Kidney epithelial cell (primary cell): ENCODE data around the gene PPIP5K2. TPM values are rescaled to one million over a fixed set of nuclear protein-coding genes. Genes with fewer than 3 reads are reported as not detected.

Experiments
- DNase-seq: peaks from one replicate; pipeline ENCODE4 v3.0.0-alpha.2; 2010; ENCODE audit warnings: low read depth
- H3K27me3 ChIP-seq: 2 replicates; pipeline ENCODE4 v1.6.0; 2011; ENCODE audit warnings: low read length; ENCODE audit not compliant: control insufficient read depth, insufficient read depth
- H3K36me3 ChIP-seq: 2 replicates; pipeline ENCODE4 v1.5.1; 2011; ENCODE audit warnings: low read length; ENCODE audit not compliant: control insufficient read depth, insufficient read depth
- H3K4me3 ChIP-seq: 2 replicates; pipeline ENCODE4 v1.5.1; 2011; ENCODE audit warnings: low read depth, mild to moderate bottlenecking, control low read depth, low read length
- total RNA-seq: library from RNA; depleted of rRNA; stranded (reverse); fragments of >200 nt; gene quantifications from 2 replicates; pipeline ENCODE4 v1.2.3, GENCODE V29; 2015
- TF ChIP-seq, protein P1 (sequence below): IDR thresholded peaks from 2 replicates; pipeline ENCODE4 v1.5.1; 2011; ENCODE audit warnings: mild to moderate bottlenecking, moderate library complexity, low read length, control low read depth, inconsistent platforms; ENCODE audit not compliant: insufficient read depth, poor library complexity, severe bottlenecking

PPIP5K2 gene
- total RNA-seq, 1 donor from 2014 or later, result 49.9 TPM

DNA sequence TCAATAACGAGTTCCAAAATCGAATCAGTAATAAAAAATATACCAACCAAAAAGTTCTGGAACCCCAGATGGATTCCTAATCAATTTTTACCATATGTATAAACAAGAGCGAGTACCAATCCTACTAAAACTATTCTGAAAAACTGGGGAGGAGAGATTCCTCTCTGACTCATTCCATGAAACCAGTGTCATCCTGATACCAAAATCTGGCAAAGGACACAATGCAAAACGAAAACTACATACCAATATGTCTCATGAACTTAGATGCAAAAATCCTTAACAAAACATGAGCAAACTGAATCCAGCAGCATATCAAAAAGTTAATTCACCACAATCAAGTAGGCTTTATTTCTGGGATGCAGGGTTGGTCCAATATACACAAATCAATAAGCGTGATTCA lies 108.0 kb downstream of the PPIP5K2 start:
- no peaks in the 10 kb centered on the region for H3K36me3 ChIP-seq
- DNase-seq, result no peak
- no peaks in the 10 kb centered on the region for H3K27me3 ChIP-seq
- TF ChIP-seq, protein P1, sequence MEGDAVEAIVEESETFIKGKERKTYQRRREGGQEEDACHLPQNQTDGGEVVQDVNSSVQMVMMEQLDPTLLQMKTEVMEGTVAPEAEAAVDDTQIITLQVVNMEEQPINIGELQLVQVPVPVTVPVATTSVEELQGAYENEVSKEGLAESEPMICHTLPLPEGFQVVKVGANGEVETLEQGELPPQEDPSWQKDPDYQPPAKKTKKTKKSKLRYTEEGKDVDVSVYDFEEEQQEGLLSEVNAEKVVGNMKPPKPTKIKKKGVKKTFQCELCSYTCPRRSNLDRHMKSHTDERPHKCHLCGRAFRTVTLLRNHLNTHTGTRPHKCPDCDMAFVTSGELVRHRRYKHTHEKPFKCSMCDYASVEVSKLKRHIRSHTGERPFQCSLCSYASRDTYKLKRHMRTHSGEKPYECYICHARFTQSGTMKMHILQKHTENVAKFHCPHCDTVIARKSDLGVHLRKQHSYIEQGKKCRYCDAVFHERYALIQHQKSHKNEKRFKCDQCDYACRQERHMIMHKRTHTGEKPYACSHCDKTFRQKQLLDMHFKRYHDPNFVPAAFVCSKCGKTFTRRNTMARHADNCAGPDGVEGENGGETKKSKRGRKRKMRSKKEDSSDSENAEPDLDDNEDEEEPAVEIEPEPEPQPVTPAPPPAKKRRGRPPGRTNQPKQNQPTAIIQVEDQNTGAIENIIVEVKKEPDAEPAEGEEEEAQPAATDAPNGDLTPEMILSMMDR, result no peak
- no peak overlapping the region for H3K4me3 ChIP-seq

DNA sequence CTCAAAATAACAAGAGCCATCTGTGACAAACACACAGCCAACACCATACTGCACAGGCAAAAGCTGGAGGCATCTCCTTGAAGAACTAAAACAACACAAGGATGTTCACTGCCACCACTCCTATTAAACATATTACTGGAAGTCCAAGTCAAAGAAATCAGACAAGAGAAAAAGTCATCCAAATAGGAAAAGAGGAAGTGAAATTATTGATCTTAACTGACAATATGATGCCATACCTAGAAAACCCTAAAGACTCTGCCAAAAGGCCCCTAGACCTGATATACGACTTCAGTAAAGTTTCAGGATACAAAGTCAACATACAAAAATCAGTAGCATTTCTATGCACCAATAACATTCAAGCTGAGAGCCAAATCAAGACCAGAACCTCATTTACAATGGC lies 108.5 kb downstream of the PPIP5K2 start:
- TF ChIP-seq, protein P1, result no peak
- Histone ChIP-seq H3K27me3 (no peaks in the 10 kb centered on the region), H3K4me3 (no peak overlapping the region), H3K36me3 (no peaks in the 10 kb centered on the region)
- DNase-seq, result no peak

DNA sequence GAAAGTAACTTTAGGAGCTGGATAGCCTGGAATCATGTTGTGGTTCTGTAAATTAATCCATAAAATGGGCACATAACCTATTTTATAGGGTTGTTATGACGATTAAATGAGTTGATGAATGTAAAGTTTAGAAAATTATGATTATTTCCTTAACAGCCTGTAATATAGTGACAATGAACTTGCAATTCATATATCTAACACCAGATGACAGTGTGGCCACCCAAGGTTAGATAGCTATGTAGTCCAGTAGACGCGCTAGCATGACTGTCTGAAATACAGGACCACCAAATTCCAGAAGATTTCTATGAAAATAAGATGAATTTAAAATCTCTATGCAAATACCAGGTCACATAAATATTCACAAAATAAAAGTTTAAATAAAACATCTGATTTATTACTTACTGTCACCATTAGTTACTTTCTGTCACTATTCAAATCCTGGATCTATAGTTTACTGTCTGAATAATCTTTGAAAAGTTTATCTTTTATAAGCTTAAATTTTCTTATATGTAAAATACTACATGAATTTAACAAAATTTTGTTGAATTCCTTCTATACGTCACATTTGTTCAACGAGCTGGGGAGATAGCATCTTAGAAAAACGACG lies 112.4 kb downstream of the PPIP5K2 start:
- no peaks in the 10 kb centered on the region for H3K27me3 ChIP-seq
- TF ChIP-seq, protein P1, result peak; percentile 79
- DNase-seq, result no peak
- no peak overlapping the region for H3K4me3 ChIP-seq
- no peaks in the 10 kb centered on the region for H3K36me3 ChIP-seq

DNA sequence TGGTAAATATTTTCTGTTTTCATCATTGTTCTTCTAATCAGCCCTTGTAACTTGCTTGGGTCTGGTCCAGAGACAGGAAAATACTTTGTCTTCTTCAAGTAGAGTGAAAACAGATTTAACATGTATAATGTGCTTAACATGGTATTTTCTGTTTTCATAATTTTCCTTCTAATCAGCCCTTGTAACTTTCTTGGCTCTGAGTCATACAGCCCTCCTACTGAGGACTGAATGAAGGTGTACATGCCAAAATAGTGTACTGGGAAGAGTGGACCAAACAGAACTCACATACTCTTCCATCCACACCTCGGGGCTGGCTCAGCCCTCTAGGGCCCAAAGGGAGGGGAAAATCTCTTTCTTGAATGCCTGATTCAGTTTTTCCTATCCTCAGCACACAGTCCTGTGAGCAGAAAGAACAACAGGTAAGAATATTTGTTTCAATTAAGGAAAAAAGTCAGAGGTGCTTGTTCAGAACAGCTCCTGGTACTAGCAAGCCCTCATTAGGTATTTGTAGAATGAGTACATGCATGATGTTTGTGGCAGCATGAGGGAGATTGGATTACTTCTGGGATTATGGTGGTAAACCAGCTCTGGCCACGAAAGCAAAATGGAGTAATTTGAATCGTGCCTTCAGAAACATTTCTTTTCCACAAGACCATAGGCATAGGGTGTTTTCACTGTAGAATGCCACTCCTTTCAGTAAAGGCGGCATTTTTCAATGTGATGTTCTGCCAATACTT lies 114.3 kb downstream of the PPIP5K2 start:
- Histone ChIP-seq H3K4me3 (no peak overlapping the region), H3K36me3 (no peaks in the 10 kb centered on the region), H3K27me3 (no peaks in the 10 kb centered on the region)
- TF ChIP-seq, protein P1, result no peak
- no peak for DNase-seq

DNA sequence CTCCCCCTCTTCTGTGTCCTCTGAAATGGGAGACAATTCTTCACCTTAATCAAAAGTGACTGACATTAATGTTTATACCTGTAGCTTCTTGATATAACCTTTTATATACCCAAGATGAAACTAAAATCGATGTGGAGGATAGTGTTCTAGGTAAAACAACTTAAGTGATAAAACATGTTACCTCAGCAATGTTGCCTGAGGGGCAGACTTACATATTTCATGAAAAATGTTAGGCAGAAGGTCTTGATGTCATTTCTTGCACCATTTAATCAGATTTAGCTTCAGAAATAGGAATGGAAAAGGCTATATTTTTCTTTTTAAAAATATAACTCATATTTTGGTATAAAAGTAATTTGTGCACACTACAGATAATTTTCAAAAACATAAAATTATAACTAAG lies 115.8 kb downstream of the PPIP5K2 start:
- TF ChIP-seq, protein P1, result no peak
- H3K36me3 ChIP-seq, result no peaks in the 10 kb centered on the region
- no peak overlapping the region for H3K4me3 ChIP-seq
- no peaks in the 10 kb centered on the region for H3K27me3 ChIP-seq
- DNase-seq, result no peak

DNA sequence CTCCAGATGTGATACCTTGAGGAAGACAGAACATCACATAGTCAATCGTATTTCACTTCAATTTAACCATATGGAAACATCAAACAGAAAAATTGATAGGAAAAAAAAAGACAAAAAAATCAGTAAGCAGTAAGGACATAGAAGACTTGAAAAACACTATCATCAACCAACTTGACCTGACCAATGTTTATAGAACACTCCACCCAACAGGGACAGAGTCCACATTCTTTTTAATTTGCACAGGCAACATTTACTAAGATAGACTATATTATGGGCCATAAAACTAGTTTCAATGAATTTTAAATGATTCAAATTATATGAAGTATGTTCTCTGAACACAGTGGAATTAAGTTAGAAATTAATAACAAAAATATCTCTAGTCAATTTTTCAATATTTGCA lies 117.7 kb downstream of the PPIP5K2 start:
- TF ChIP-seq, protein P1, result no peak
- no peak for DNase-seq
- Histone ChIP-seq H3K27me3 (no peaks in the 10 kb centered on the region), H3K36me3 (no peaks in the 10 kb centered on the region), H3K4me3 (no peak overlapping the region)
